K562 (cell line): ENCODE results near the gene SLC39A13. TPM values are rescaled to one million over a fixed set of nuclear protein-coding genes. Genes with fewer than 3 reads are reported as not detected.

Experiments used
- C11orf30 ChIP-seq: fragments of 450-650 bp; IDR thresholded peaks from 2 replicates; pipeline ENCODE4 v1.6.1; 2016; ENCODE audit warnings: low read depth, mild to moderate bottlenecking
- ELF4 ChIP-seq: fragments of 450-650 bp; formaldehyde crosslinking; IDR thresholded peaks from 2 replicates; pipeline ENCODE4 v1.4.0; 2022; ENCODE audit warnings: missing genetic modification characterization
- MTA1 ChIP-seq: fragments of 450-650 bp; IDR thresholded peaks from 2 replicates; pipeline ENCODE4 v1.6.1; 2017; ENCODE audit warnings: borderline replicate concordance
- NONO ChIP-seq, 2 experiments: fragments of 200-400 bp in 1 of 2; fragments of 450-650 bp in 1 of 2; formaldehyde crosslinking in 1 of 2; IDR thresholded peaks; 2 replicates each; pipeline ENCODE4 v1.6.1; 2017; ENCODE audit warnings: low read depth in 2 of 2, mild to moderate bottlenecking in 2 of 2, moderate library complexity in 2 of 2, low read length in 1 of 2
- RHOXF2B ChIP-seq: fragments of 250-450 bp; sonication (Bioruptor Pico); conservative IDR thresholded peaks from 2 replicates; pipeline ENCODE4 v1.5.1; 2021
- RNF2 ChIP-seq: sonication (generic); IDR thresholded peaks from 2 replicates; pipeline ENCODE4 v1.6.1; 2016
- SETDB1 ChIP-seq: IDR thresholded peaks from one replicate; pipeline ENCODE4 v1.6.1; 2012; ENCODE audit warnings: low read length, control low read depth, inconsistent platforms
- ZBTB17 ChIP-seq: fragments of 450-650 bp; formaldehyde crosslinking; IDR thresholded peaks from 2 replicates; pipeline ENCODE4 v1.4.0; 2020; ENCODE audit warnings: mild to moderate bottlenecking
- ZBTB9 ChIP-seq: fragments of 450-650 bp; formaldehyde crosslinking; IDR thresholded peaks from 2 replicates; pipeline ENCODE4 v1.4.0; 2020; ENCODE audit warnings: mild to moderate bottlenecking, moderate library complexity
- ZNF766 ChIP-seq: fragments of 200-800 bp; sonication (Bioruptor generic); conservative IDR thresholded peaks from 2 replicates; pipeline ENCODE4 v1.6.1; 2016; ENCODE audit warnings: missing genetic modification characterization, missing compliant biosample characterization
- polyA plus RNA-seq, 8 experiments: library from polyadenylated mRNA; depleted of rRNA in 4 of 8; stranded (reverse) in 5 of 8; unstranded in 3 of 8; fragments of >200 nt; fragmentation: Nextera tagmentation in 2 of 8; fragmentation: Illumina TruSeq in 1 of 8; extraction: Ambion mirVana in 2 of 8; extraction: Trizol in 1 of 8; gene quantifications; 2 replicates each; pipeline versions ENCODE4 v1.2.1 to v1.2.3, GENCODE V29; 2011 to 2014; ENCODE audit warnings: inconsistent platforms in 1 of 8, missing spikeins in 1 of 8
- total RNA-seq, 7 experiments: library from RNA; depleted of rRNA in 6 of 7; stranded (reverse); fragments of >200 nt in 6 of 7; fragmentation: Illumina TruSeq in 2 of 7; extraction: Trizol in 2 of 7; gene quantifications; 2 replicates each; pipeline versions ENCODE4 v1.2.1 to v1.2.3, GENCODE V29; 2011 to 2021; ENCODE audit warnings: low replicate concordance in 1 of 7
- TF ChIP-seq, protein P1 (sequence below): sonication (generic); formaldehyde crosslinking; IDR thresholded peaks from 2 replicates; pipeline ENCODE4 v1.8.0; 2023; ENCODE audit warnings: missing genetic modification reagents, mild to moderate bottlenecking, borderline replicate concordance
- TF ChIP-seq, protein P2 (sequence below): sonication (generic); formaldehyde crosslinking; IDR thresholded peaks from 2 replicates; pipeline ENCODE4 v1.4.0; 2020; ENCODE audit warnings: mild to moderate bottlenecking, missing genetic modification reagents
- TF ChIP-seq, protein P3 (sequence below), 2 experiments: fragments of 450-650 bp; IDR thresholded peaks; 2 replicates each; pipeline ENCODE4 v1.6.1; 2016

SLC39A13 gene
- total and polyA plus RNA-seq, 9 of the 15 experiments (the other 6 are each of a cell fraction or from before 2014, with no cell fraction given), result 0.17 to 15.9 (median 3.2) TPM

GRCh38 chr11:47407746-47408590 is at the start of gene SLC39A13 (continued):
- TF ChIP-seq, protein P1, sequence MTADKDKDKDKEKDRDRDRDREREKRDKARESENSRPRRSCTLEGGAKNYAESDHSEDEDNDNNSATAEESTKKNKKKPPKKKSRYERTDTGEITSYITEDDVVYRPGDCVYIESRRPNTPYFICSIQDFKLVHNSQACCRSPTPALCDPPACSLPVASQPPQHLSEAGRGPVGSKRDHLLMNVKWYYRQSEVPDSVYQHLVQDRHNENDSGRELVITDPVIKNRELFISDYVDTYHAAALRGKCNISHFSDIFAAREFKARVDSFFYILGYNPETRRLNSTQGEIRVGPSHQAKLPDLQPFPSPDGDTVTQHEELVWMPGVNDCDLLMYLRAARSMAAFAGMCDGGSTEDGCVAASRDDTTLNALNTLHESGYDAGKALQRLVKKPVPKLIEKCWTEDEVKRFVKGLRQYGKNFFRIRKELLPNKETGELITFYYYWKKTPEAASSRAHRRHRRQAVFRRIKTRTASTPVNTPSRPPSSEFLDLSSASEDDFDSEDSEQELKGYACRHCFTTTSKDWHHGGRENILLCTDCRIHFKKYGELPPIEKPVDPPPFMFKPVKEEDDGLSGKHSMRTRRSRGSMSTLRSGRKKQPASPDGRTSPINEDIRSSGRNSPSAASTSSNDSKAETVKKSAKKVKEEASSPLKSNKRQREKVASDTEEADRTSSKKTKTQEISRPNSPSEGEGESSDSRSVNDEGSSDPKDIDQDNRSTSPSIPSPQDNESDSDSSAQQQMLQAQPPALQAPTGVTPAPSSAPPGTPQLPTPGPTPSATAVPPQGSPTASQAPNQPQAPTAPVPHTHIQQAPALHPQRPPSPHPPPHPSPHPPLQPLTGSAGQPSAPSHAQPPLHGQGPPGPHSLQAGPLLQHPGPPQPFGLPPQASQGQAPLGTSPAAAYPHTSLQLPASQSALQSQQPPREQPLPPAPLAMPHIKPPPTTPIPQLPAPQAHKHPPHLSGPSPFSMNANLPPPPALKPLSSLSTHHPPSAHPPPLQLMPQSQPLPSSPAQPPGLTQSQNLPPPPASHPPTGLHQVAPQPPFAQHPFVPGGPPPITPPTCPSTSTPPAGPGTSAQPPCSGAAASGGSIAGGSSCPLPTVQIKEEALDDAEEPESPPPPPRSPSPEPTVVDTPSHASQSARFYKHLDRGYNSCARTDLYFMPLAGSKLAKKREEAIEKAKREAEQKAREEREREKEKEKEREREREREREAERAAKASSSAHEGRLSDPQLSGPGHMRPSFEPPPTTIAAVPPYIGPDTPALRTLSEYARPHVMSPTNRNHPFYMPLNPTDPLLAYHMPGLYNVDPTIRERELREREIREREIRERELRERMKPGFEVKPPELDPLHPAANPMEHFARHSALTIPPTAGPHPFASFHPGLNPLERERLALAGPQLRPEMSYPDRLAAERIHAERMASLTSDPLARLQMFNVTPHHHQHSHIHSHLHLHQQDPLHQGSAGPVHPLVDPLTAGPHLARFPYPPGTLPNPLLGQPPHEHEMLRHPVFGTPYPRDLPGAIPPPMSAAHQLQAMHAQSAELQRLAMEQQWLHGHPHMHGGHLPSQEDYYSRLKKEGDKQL, result no peak
- TF ChIP-seq RHOXF2B, result no peak
- no peak for TF ChIP-seq MTA1
- no peak for TF ChIP-seq SETDB1
- TF ChIP-seq NONO (IDR thresholded peaks at IDR 0.05; ENCODE audit: low read depth in 2 of 2, low read length in 1 of 2), result peak in 1 of 2 experiments; percentile 97; a peak in 2 of 4 replicates
- TF ChIP-seq, protein P2, sequence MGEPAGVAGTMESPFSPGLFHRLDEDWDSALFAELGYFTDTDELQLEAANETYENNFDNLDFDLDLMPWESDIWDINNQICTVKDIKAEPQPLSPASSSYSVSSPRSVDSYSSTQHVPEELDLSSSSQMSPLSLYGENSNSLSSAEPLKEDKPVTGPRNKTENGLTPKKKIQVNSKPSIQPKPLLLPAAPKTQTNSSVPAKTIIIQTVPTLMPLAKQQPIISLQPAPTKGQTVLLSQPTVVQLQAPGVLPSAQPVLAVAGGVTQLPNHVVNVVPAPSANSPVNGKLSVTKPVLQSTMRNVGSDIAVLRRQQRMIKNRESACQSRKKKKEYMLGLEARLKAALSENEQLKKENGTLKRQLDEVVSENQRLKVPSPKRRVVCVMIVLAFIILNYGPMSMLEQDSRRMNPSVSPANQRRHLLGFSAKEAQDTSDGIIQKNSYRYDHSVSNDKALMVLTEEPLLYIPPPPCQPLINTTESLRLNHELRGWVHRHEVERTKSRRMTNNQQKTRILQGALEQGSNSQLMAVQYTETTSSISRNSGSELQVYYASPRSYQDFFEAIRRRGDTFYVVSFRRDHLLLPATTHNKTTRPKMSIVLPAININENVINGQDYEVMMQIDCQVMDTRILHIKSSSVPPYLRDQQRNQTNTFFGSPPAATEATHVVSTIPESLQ, result peak; percentile 49; the same call in 1 of the 2 replicates
- TF ChIP-seq ZBTB9 (CRISPR knock-in tag), result peak; percentile 63; the same call in 1 of the 2 replicates
- TF ChIP-seq ELF4 (CRISPR knock-in tag), result no peak
- TF ChIP-seq ZNF766, result peak; percentile 83
- TF ChIP-seq C11orf30, result peak; percentile 87
- TF ChIP-seq ZBTB17 (CRISPR knock-in tag), result peak; percentile 80
- TF ChIP-seq, protein P3, sequence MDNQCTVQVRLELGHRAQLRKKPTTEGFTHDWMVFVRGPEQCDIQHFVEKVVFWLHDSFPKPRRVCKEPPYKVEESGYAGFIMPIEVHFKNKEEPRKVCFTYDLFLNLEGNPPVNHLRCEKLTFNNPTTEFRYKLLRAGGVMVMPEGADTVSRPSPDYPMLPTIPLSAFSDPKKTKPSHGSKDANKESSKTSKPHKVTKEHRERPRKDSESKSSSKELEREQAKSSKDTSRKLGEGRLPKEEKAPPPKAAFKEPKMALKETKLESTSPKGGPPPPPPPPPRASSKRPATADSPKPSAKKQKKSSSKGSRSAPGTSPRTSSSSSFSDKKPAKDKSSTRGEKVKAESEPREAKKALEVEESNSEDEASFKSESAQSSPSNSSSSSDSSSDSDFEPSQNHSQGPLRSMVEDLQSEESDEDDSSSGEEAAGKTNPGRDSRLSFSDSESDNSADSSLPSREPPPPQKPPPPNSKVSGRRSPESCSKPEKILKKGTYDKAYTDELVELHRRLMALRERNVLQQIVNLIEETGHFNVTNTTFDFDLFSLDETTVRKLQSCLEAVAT (IDR thresholded peaks at IDR 0.05), result peak in 1 of 2 experiments; percentile 37; a peak in 1 of 4 replicates
- no peak for TF ChIP-seq RNF2
